ENCODE results near the gene SEPTIN7. TPM values are rescaled to one million over a fixed set of nuclear protein-coding genes. Genes with fewer than 3 reads are reported as not detected.

SEPTIN7 gene
- 100 to 1,000 TPM in 3 of 4 donors, 10 to 100 TPM in 1; 92.1 to 145 (median 114) TPM for total RNA-seq

GRCh38 chr7:35800718-35801391 is at the start of gene SEPTIN7:
Gene SEPTIN7 (plus strand): TSS chr7:35801057. CDS start chr7:35801210, 153 bp downstream.
- in situ Hi-C loops (cut with MboI; ENCODE audit: low sequenced_read_pairs in 4 of 4) = loop anchor here in 1 of 4 donors (25.0 kb wide), 1 partner anchor 89 kb away; no protein-coding TSS in a partner anchor
- Histone ChIP-seq H3K27me3 (no peaks in the 10 kb centered on the region), H3K27ac (peak within 1 kb of the TSS; percentile 92 to 96 (median 94)), H3K9me3 (no peaks in the 10 kb centered on the region), H3K4me1 (peaks cover 23% of the 10 kb centered on the region in 2 donors), H3K4me3 (peak within 1 kb of the TSS; percentile 86 to 96 (median 90)), H3K36me3 (no peaks in the 10 kb centered on the region)
- TF ChIP-seq POLR2A (IDR thresholded peaks at IDR 0.05) (peak; percentile 77 to 83), CTCF (IDR thresholded peaks at IDR 0.05 in 4 of 5, conservative IDR thresholded peaks at IDR 0.05 in 1 of 5) (no peak)
- ATAC-seq (peak; percentile 94 to 95), DNase-seq (peak; percentile 97 to 98)
- intact Hi-C loops (cut with DNase I; ENCODE audit: low total_unique reads) = loop anchor here (1.0 to 10.0 kb wide), 6 partner anchors 44 to 588 kb away; partner anchors contain the start of genes ANLN and HERPUD2

- Histone ChIP-seq H3K4me1 (peaks cover 21 to 34% of the 10 kb centered on the region in 2 donors), H3K27me3 (no peaks in the 10 kb centered on the region), H3K9me3 (no peaks in the 10 kb centered on the region), H3K4me3 (no peak overlapping the region), H3K27ac (no peak overlapping the region), H3K36me3 (no peaks in the 10 kb centered on the region)
- DNase-seq = no peak
- no peak for ATAC-seq
- intact Hi-C loops (cut with DNase I; ENCODE audit: low total_unique reads) = loop anchor here (5.0 kb wide), 1 partner anchor 35 kb away; no protein-coding TSS in a partner anchor
- TF ChIP-seq POLR2A (IDR thresholded peaks at IDR 0.05) (no peak), CTCF (IDR thresholded peaks at IDR 0.05 in 4 of 5, conservative IDR thresholded peaks at IDR 0.05 in 1 of 5) (no peak)
- in situ Hi-C loops (cut with MboI; ENCODE audit: low sequenced_read_pairs in 4 of 4) = no loop called here
Observed at GRCh38 chr7:35752742-35753141, 48.1 kb upstream of the SEPTIN7 start.

DNA sequence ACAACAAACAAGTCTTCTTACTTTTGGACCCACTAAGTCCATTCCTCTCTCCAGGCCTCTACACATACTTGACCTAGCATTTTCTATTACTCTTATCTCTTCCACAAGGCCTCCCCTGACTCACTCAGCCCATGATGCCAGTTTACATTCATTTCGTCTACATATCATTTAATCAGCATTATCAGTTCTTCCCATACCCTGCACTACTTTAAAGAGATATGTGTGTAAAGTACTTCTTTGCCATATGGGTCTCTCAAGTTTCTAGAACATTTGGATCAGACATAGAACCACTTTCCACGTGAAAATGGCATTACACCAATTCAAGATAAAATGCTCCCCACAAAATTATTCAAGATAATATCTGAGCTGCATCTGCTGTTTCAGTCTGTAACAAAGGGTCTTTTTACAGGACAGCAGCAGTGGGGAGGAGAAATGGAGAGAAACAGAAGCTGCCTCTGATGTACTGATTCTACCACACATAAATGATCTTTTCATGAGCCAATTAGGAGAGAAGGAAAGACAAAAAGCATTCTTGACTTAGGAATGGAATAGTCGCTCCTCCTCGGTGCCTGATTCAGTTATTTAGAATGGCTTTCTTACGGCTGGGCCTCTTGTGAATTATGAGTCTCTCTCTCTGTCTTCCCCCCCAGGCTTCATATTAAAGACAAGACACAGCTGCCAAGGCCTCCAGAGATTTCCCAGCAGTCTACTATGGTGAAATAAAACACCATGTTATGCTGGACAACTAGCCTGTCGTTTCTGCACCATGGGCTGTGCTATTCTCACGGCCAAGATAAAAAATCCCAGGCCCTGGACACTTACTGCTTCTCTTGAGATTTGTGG is 46.9 kb upstream of the SEPTIN7 start:
- Histone ChIP-seq H3K9me3 (no peaks in the 10 kb centered on the region), H3K4me1 (peaks cover 21 to 34% of the 10 kb centered on the region in 2 donors), H3K27me3 (no peaks in the 10 kb centered on the region), H3K27ac (peak overlapping the region; percentile 64 to 78 (median 76)), H3K36me3 (no peaks in the 10 kb centered on the region), H3K4me3 (peak overlapping the region in 1 of 4 donors; percentile 4)
- DNase-seq = peak; percentile 15 to 56
- no peak for TF ChIP-seq CTCF (IDR thresholded peaks at IDR 0.05 in 4 of 5, conservative IDR thresholded peaks at IDR 0.05 in 1 of 5)
- TF ChIP-seq POLR2A (IDR thresholded peaks at IDR 0.05) = no peak
- intact Hi-C loops (cut with DNase I; ENCODE audit: low total_unique reads) = loop anchor here (5.0 kb wide), 1 partner anchor 37 kb away; no protein-coding TSS in a partner anchor
- in situ Hi-C loops (cut with MboI; ENCODE audit: low sequenced_read_pairs in 4 of 4) = no loop called here
- peak; percentile 74 to 94 for ATAC-seq

- in situ Hi-C loops (cut with MboI; ENCODE audit: low sequenced_read_pairs in 4 of 4) (no loop called here), intact Hi-C loops (cut with DNase I; ENCODE audit: low total_unique reads) (loop anchor here (5.0 kb wide), 2 partner anchors 37 to 48 kb away; partner anchors contain the start of gene SEPTIN7)
- Histone ChIP-seq H3K4me1 (peaks cover 21 to 34% of the 10 kb centered on the region in 2 donors), H3K4me3 (peak overlapping the region in 1 of 4 donors; percentile 4), H3K36me3 (no peaks in the 10 kb centered on the region), H3K27me3 (no peaks in the 10 kb centered on the region), H3K27ac (peak overlapping the region; percentile 64 to 78 (median 76)), H3K9me3 (no peaks in the 10 kb centered on the region)
- no peak for DNase-seq
- ATAC-seq = peak; percentile 65 to 78
- TF ChIP-seq CTCF (IDR thresholded peaks at IDR 0.05 in 4 of 5, conservative IDR thresholded peaks at IDR 0.05 in 1 of 5) (no peak), POLR2A (IDR thresholded peaks at IDR 0.05) (no peak)
Observed at GRCh38 chr7:35754741-35755140, 46.1 kb upstream of the SEPTIN7 start.

Data from gastrocnemius medialis (tissue), 4 donors.